HG02981 (cell line): ENCODE data around the gene PRKCA.

Experiments used
- ATAC-seq: cut with Tn5 transposase; IDR thresholded peaks from one replicate; pipeline ENCODE4 v1.9.1; 2021; ENCODE audit warnings: mild to moderate bottlenecking, moderate library complexity; ENCODE audit not compliant: unreplicated experiment

The PRKCA gene

GRCh38 chr17:66537502-66537901 is 235.1 kb downstream of the PRKCA start:
- no peak for ATAC-seq

- ATAC-seq: no peak
These were observed 236.4 kb downstream of the PRKCA start for GRCh38 chr17:66538776-66539175.

- ATAC-seq: no peak
These were observed 237.8 kb downstream of the PRKCA start for GRCh38 chr17:66540131-66540781.

GRCh38 chr17:66541461-66542128 is 239.2 kb downstream of the PRKCA start:
- ATAC-seq: peak; percentile 74

GRCh38 chr17:66542129-66542966 is 239.9 kb downstream of the PRKCA start:
- ATAC-seq: peak; percentile 95

- ATAC-seq: no peak
These were observed 240.6 kb downstream of the PRKCA start for GRCh38 chr17:66542967-66543520.

GRCh38 chr17:66543526-66543925 is 241.1 kb downstream of the PRKCA start:
- no peak for ATAC-seq

GRCh38 chr17:66545918-66546317 is 243.5 kb downstream of the PRKCA start:
- ATAC-seq: no peak

GRCh38 chr17:66547151-66547865 is 244.9 kb downstream of the PRKCA start:
- ATAC-seq: no peak

GRCh38 chr17:66548158-66548557 is 245.7 kb downstream of the PRKCA start:
- no peak for ATAC-seq

GRCh38 chr17:66548659-66549310 is 246.4 kb downstream of the PRKCA start:
- no peak for ATAC-seq

GRCh38 chr17:66549311-66549704 is 246.9 kb downstream of the PRKCA start:
- no peak for ATAC-seq

GRCh38 chr17:66549731-66550207 is 247.4 kb downstream of the PRKCA start:
- no peak for ATAC-seq

GRCh38 chr17:66551839-66552238 is 249.4 kb downstream of the PRKCA start:
- no peak for ATAC-seq

- no peak for ATAC-seq
These were observed 250.0 kb downstream of the PRKCA start for GRCh38 chr17:66552371-66552770.

GRCh38 chr17:66555605-66556004 is 253.2 kb downstream of the PRKCA start:
- no peak for ATAC-seq

- ATAC-seq: no peak
These were observed 254.8 kb downstream of the PRKCA start for GRCh38 chr17:66557200-66557599.

- ATAC-seq: no peak
These were observed 255.5 kb downstream of the PRKCA start for GRCh38 chr17:66557886-66558285.

- no peak for ATAC-seq
These were observed 258.3 kb downstream of the PRKCA start for GRCh38 chr17:66560691-66561090.

- no peak for ATAC-seq
These were observed 259.7 kb downstream of the PRKCA start for GRCh38 chr17:66562119-66562518.
